OCI-LY7 (cell line): ENCODE data around the gene C19orf85. TPM values are rescaled to one million over a fixed set of nuclear protein-coding genes. Genes with fewer than 3 reads are reported as not detected.

ENCODE experiments used
- BruUV-seq: library from RNA; stranded (reverse); fragments of 400-500 nt; replicated peaks from 2 replicates; lab custom pipeline; 2021; lab: Mats Ljungman, UMichigan
- CTCF ChIA-PET: fragments of 300-600 bp; sonication (Branson Sonifier 250); formaldehyde crosslinking; loops from one replicate; lab custom pipeline; 2022; ENCODE audit warnings: antibody characterized with exemption; ENCODE audit not compliant: unreplicated experiment; lab: Charles Lee
- POLR2A ChIA-PET: fragments of 300-600 bp; sonication (Branson Sonifier 250); formaldehyde crosslinking; loops from one replicate; lab custom pipeline; 2022; ENCODE audit warnings: antibody characterized with exemption; lab: Charles Lee
- DNase-seq: peaks from one replicate; pipeline ENCODE4 v3.0.0-alpha.2; 2015; ENCODE audit warnings: low spot score
- H2AFZ ChIP-seq: fragments of 200-600 bp; sonication (generic), shearing (Covaris generic); 2 replicates; pipeline ENCODE4 v1.6.1; 2014; ENCODE audit warnings: mild to moderate bottlenecking, antibody characterized with exemption, low read length, moderate library complexity
- H3K27ac ChIP-seq: fragments of 200-600 bp; sonication (generic); 2 replicates; pipeline ENCODE4 v1.5.1; 2014; ENCODE audit warnings: mixed run types, low read depth, mild to moderate bottlenecking, moderate library complexity, low read length, inconsistent platforms; ENCODE audit not compliant: poor library complexity, severe bottlenecking
- H3K36me3 ChIP-seq: fragments of 200-600 bp; sonication (generic); 2 replicates; pipeline ENCODE4 v1.6.1; 2014; ENCODE audit warnings: mild to moderate bottlenecking, antibody characterized with exemption, low read length, moderate library complexity, mixed read lengths; ENCODE audit not compliant: insufficient read depth
- H3K4me1 ChIP-seq: fragments of 200-600 bp; sonication (generic); 2 replicates; pipeline ENCODE4 v1.5.1; 2014; ENCODE audit warnings: mild to moderate bottlenecking, low read length; ENCODE audit not compliant: insufficient read depth, poor library complexity, severe bottlenecking
- H3K4me2 ChIP-seq: fragments of 200-600 bp; sonication (generic); 2 replicates; pipeline ENCODE4 v1.6.1; 2014; ENCODE audit warnings: mild to moderate bottlenecking, low read length
- H3K4me3 ChIP-seq: fragments of 200-600 bp; sonication (generic); 2 replicates; pipeline ENCODE4 v1.5.1; 2014; ENCODE audit warnings: mild to moderate bottlenecking, low read depth, low read length; ENCODE audit not compliant: poor library complexity, severe bottlenecking
- H3K79me2 ChIP-seq: fragments of 200-600 bp; sonication (generic); 2 replicates; pipeline ENCODE4 v1.6.1; 2016; ENCODE audit warnings: low read depth, mild to moderate bottlenecking, low read length, moderate library complexity, mixed read lengths; ENCODE audit not compliant: insufficient read depth
- H3K9me2 ChIP-seq: fragments of 200-600 bp; sonication (generic); 2 replicates; pipeline ENCODE4 v1.6.1; 2016; ENCODE audit warnings: mild to moderate bottlenecking, low read length, mixed read lengths; ENCODE audit not compliant: insufficient read depth
- H3K9me3 ChIP-seq: fragments of 200-600 bp; sonication (generic); 2 replicates; pipeline ENCODE4 v1.6.1; 2014; ENCODE audit warnings: mild to moderate bottlenecking, mixed run types, low read length, mixed read lengths
- H4K20me1 ChIP-seq: fragments of 200-600 bp; sonication (generic); 2 replicates; pipeline ENCODE4 v1.6.1; 2014; ENCODE audit warnings: mild to moderate bottlenecking, antibody characterized with exemption, low read length, moderate library complexity, mixed read lengths; ENCODE audit not compliant: insufficient read depth
- CTCF ChIP-seq: fragments of 200-600 bp; sonication (generic); conservative IDR thresholded peaks from 2 replicates; pipeline ENCODE4 v1.5.1; 2014; ENCODE audit warnings: mild to moderate bottlenecking, antibody characterized with exemption, low read length, moderate library complexity, mixed read lengths
- EZH2phosphoT487 ChIP-seq: fragments of 200-600 bp; sonication (generic); IDR thresholded peaks from 2 replicates; pipeline ENCODE4 v1.6.1; 2018; ENCODE audit warnings: low read depth, borderline replicate concordance, mild to moderate bottlenecking, mixed run types, antibody characterized with exemption, low read length, moderate library complexity, mixed read lengths
- intact Hi-C: fragments of 100-400 bp; cut with micrococcal nuclease; formaldehyde crosslinking; loops from one replicate; pipeline ENCODE4 v1.10.0; 2022; ENCODE audit not compliant: unreplicated experiment
- total RNA-seq, 2 experiments: library from RNA; depleted of rRNA in 1 of 2; stranded (reverse); fragments of >200 nt in 1 of 2; shearing (Covaris generic) in 1 of 2; gene quantifications; 2 replicates each; pipeline ENCODE4 v1.2.3, GENCODE V29; 2014 to 2022

C19orf85 gene
- total RNA-seq, 2 experiments from 2014 or later, result not detected

- Histone ChIP-seq H3K9me3 (no peaks in the 10 kb centered on the region), H2AFZ (no peak overlapping the region), H3K79me2 (no peaks in the 10 kb centered on the region), H3K4me3 (no peak overlapping the region), H3K4me1 (peaks cover 26% of the 10 kb centered on the region), H3K4me2 (no peak overlapping the region), H3K9me2 (no peaks in the 10 kb centered on the region), H3K36me3 (no peaks in the 10 kb centered on the region), H4K20me1 (no peaks in the 10 kb centered on the region), H3K27ac (no peak overlapping the region)
- TF ChIP-seq CTCF (no peak), EZH2phosphoT487 (no peak)
- intact Hi-C loops, result no loop called here
- ChIA-PET CTCF (no interaction called here), POLR2A (no interaction called here)
- no peak for DNase-seq
- BruUV-seq, result no TSS peak
Observed at GRCh38 chr19:55489711-55490477, 25.3 kb upstream of the C19orf85 start.

GRCh38 chr19:55488986-55489710 lies 24.6 kb upstream of the C19orf85 start:
- intact Hi-C loops, result no loop called here
- H3K36me3 ChIP-seq, result no peaks in the 10 kb centered on the region
- no peaks in the 10 kb centered on the region for H4K20me1 ChIP-seq
- H3K79me2 ChIP-seq, result no peaks in the 10 kb centered on the region
- no peak overlapping the region for H3K4me2 ChIP-seq
- POLR2A ChIA-PET, result no interaction called here
- BruUV-seq, result no TSS peak
- TF ChIP-seq CTCF (no peak), EZH2phosphoT487 (no peak)
- no peaks in the 10 kb centered on the region for H3K9me3 ChIP-seq
- no peak overlapping the region for H2AFZ ChIP-seq
- CTCF ChIA-PET, result no interaction called here
- H3K27ac ChIP-seq, result no peak overlapping the region
- H3K9me2 ChIP-seq, result no peaks in the 10 kb centered on the region
- no peak overlapping the region for H3K4me3 ChIP-seq
- no peak for DNase-seq
- H3K4me1 ChIP-seq, result peaks cover 32% of the 10 kb centered on the region
